Epithelial cell of esophagus (primary cell): ENCODE measurements around the gene RAD51B.
"Not testable (repeated sequence)": the region's sequence is repeated elsewhere in the genome, so short reads cannot be mapped to it uniquely, and the experiment has no call there.

Source experiments
- DNase-seq: peaks from one replicate; pipeline ENCODE4 v3.0.0; 2010; ENCODE audit warnings: low read depth
- H3K4me3 ChIP-seq: 2 replicates; pipeline ENCODE4 v1.5.1; 2011; ENCODE audit warnings: mild to moderate bottlenecking, low read length, control low read depth
- TF ChIP-seq, protein P1 (sequence below): IDR thresholded peaks from 2 replicates; pipeline ENCODE4 v1.5.1; 2011; ENCODE audit warnings: low read depth, mild to moderate bottlenecking, low read length, control low read depth, inconsistent platforms; ENCODE audit not compliant: insufficient read depth; ENCODE audit errors: missing control alignments

Gene RAD51B

DNA sequence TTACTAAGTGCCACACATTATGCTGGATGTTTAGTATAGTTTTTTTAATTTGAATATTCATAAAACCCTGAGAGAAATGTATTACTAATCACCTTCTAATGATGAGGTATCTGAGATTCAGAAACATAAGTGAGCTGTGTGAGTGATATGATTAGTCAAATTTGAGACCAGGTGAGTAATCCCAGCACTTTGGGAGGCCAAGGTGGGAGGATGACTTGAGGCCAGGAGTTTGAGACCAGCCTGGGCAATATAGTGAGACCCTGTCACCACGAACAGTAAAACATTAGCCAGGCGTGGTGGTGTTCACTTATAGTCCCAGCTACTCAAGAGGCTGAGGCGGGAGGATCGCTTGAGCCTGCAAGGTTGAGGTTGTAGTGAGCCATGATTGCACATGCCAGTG lies 438.4 kb downstream of the RAD51B start:
- TF ChIP-seq, protein P1, sequence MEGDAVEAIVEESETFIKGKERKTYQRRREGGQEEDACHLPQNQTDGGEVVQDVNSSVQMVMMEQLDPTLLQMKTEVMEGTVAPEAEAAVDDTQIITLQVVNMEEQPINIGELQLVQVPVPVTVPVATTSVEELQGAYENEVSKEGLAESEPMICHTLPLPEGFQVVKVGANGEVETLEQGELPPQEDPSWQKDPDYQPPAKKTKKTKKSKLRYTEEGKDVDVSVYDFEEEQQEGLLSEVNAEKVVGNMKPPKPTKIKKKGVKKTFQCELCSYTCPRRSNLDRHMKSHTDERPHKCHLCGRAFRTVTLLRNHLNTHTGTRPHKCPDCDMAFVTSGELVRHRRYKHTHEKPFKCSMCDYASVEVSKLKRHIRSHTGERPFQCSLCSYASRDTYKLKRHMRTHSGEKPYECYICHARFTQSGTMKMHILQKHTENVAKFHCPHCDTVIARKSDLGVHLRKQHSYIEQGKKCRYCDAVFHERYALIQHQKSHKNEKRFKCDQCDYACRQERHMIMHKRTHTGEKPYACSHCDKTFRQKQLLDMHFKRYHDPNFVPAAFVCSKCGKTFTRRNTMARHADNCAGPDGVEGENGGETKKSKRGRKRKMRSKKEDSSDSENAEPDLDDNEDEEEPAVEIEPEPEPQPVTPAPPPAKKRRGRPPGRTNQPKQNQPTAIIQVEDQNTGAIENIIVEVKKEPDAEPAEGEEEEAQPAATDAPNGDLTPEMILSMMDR: no peak
- H3K4me3 ChIP-seq: no peak overlapping the region
- no peak for DNase-seq

DNA sequence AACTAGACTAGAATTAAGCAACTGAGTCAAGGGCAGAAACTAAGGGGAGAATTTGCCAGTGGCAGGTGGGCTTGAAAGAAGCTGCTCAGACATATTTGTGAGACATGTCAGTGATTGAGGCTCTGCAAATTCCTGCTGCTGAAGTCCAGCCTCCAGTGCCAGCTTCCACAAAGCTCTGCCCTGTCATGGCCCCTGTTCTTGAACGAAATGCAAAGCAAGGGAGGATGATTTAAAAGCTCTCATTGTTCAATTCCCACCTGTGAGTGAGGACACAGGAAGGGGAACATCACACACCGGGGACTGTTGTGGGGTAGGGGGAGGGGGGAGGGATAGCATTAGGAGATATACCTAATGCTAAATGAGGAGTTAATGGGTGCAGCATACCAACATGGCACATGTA lies 439.4 kb downstream of the RAD51B start:
- not testable (repeated sequence) for DNase-seq

DNA sequence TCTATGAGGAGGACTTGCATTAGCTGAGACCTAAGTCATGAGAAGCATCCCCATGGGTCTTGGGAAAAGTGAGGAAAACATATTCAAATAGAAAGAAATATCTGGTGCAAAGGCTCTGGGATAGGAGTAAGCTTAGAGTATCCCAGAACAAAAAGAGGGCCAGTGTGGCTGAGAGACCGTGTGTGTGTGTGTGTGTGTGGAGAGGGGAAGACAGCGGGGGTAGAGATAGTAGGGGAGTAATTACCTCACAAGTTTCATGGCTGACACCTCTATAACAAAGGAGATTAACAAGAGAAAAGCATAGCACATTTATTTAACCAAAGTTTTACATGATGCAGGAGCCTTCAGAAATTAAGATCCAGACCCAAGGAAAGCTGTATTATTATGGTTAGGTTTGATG lies 440.5 kb downstream of the RAD51B start:
- no peak for DNase-seq
- TF ChIP-seq, protein P1: no peak
- no peak overlapping the region for H3K4me3 ChIP-seq

More for the DNA sequence above, 439.4 kb downstream of the RAD51B start:
- not testable (repeated sequence) for H3K4me3 ChIP-seq

DNA sequence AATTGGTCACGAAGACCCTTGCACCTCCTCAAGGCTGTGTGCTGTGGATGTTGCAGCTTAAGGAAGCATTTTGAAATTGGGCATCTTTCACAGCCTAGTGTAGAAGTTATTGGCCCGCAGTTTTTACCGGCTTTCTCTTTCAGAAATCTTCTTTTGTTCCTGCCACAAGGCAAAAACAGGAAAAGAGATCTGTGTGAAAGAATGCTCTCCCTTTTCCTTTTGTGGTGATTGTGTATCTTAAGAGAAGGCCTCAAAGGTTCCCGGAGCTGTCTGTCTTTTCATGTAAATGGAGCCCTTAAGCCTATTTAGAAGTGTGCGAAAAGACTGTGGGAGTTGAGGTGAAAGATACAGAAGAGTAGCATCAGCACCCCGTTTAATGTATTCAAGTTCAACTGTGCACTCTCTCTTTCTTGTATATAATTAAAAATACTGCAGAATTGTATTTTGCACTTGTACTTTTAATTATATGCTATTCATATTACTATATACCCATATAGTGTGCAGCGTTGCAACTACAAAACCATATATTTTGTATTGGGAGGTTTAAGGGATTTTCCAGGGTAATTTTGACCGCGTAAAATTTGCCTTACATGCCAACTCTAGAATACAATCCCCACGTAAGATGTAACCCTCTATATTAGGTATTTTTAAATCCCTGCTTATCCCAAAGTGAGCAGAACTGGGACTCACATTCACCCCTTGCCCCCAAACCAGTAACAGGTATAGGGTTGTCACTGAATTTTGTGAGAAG lies 441.7 kb downstream of the RAD51B start:
- no peak for DNase-seq
- TF ChIP-seq, protein P1: no peak

DNA sequence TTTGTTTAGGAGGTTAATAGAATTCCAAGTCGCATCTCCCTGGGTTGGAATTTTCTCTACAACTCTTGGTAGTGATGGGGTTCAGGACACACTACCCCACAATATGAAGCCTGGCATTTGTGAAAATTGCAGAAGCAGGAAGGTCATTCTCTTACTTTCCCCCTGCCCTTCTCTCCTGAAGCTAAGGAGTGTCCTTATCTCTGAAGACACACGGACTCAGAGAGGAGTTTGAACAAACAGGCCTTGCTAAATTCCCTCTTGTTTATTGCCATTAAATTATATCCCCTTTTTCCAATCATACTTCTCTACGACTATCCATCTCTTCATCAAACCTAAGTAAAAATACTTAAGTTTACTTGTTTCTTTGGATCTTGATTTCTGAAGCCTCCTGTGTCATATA lies 443.0 kb downstream of the RAD51B start:
- DNase-seq: no peak
- TF ChIP-seq, protein P1: no peak
- H3K4me3 ChIP-seq: no peak overlapping the region

More for the DNA sequence above, 441.7 kb downstream of the RAD51B start:
- H3K4me3 ChIP-seq: no peak overlapping the region

DNA sequence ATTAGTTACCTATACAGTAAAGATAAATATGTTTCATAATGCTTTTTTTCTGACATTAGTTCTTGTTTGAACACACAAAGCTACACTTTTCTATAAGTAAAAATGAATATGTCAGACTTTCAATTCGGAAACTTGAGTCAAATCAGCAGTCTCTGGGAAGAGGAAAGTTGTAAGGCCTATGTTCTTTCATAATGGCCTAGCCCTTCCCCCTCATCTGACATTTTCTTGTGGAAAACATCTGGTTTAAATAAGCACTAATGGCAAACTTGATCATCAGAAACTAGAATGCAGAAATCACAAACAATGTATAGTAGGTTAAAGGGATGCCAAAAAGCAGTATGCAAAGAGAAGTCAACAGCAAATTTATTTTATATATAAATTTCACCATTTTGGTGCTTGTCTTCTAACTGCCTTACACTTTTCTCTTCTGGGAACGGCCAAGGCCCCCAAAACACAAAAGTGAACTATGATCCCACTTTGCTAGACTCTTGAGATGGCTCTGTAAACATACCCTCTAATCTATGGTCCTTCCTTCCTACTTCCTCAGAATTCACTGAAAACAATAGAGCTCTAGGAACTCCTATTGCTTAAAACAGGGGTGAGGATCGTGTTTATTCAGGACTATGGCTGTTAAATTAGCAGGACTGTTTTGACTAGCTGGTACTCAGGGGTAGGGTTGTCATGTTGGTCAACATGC lies 444.1 kb downstream of the RAD51B start:
- no peak for DNase-seq
- TF ChIP-seq, protein P1: no peak

DNA sequence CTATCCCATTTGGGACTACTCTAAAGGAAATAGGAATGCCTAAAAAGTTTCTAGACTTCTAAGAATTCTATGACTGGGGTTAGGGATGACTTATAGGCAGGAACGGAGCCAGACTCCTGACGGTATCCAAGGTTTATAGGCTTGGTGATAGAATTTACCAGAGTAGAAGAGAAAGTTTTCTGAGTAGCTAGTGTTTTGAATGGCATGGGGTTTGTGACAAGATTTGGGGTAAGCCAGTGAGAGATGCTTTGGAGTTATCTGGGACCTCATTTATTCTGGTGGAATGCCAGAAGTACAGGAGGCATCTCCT lies 444.6 kb downstream of the RAD51B start:
- TF ChIP-seq, protein P1: no peak
- H3K4me3 ChIP-seq: no peak overlapping the region
- no peak for DNase-seq

More for the DNA sequence above, 444.1 kb downstream of the RAD51B start:
- no peak overlapping the region for H3K4me3 ChIP-seq
